Measurements from ENCODE around the gene C4orf50.

Gene C4orf50

GRCh38 chr4:5919044-5919443 is 99.2 kb downstream of the C4orf50 start:
- no peak for DNase-seq (ENCODE audit: low read depth)

GRCh38 chr4:5918331-5918985 is 99.8 kb downstream of the C4orf50 start:
- DNase-seq (ENCODE audit: low read depth) = no peak

- no peak for DNase-seq (ENCODE audit: low read depth)
These were observed 100.6 kb downstream of the C4orf50 start for GRCh38 chr4:5917672-5918071.

- DNase-seq (ENCODE audit: low read depth) = no peak
These were observed 102.0 kb downstream of the C4orf50 start for GRCh38 chr4:5916229-5916628.

- no peak for DNase-seq (ENCODE audit: low read depth)
These were observed 104.8 kb downstream of the C4orf50 start for GRCh38 chr4:5913454-5913853.

- DNase-seq (ENCODE audit: low read depth) = no peak
These were observed 105.6 kb downstream of the C4orf50 start for GRCh38 chr4:5912614-5913019.

- no peak for DNase-seq (ENCODE audit: low read depth)
These were observed 109.3 kb downstream of the C4orf50 start for GRCh38 chr4:5908876-5909427.

- no peak for DNase-seq (ENCODE audit: low read depth)
These were observed 112.0 kb downstream of the C4orf50 start for GRCh38 chr4:5906191-5906590.

GRCh38 chr4:5905714-5906113 is 112.5 kb downstream of the C4orf50 start:
- DNase-seq (ENCODE audit: low read depth) = no peak

- no peak for DNase-seq (ENCODE audit: low read depth)
These were observed 117.4 kb downstream of the C4orf50 start for GRCh38 chr4:5900844-5901243.

GRCh38 chr4:5899881-5900280 is 118.3 kb downstream of the C4orf50 start:
- DNase-seq (ENCODE audit: low read depth) = no peak

- DNase-seq (ENCODE audit: low read depth) = no peak
These were observed 118.8 kb downstream of the C4orf50 start for GRCh38 chr4:5899396-5899795.

- DNase-seq (ENCODE audit: low read depth) = no peak
These were observed 120.6 kb downstream of the C4orf50 start for GRCh38 chr4:5897674-5898073.

GRCh38 chr4:5895287-5895686 is 122.9 kb downstream of the C4orf50 start:
- DNase-seq (ENCODE audit: low read depth) = no peak

GRCh38 chr4:5894266-5894665 is 124.0 kb downstream of the C4orf50 start:
- DNase-seq (ENCODE audit: low read depth) = no peak

GRCh38 chr4:5893591-5893990 is 124.6 kb downstream of the C4orf50 start:
- no peak for DNase-seq (ENCODE audit: low read depth)

- DNase-seq (ENCODE audit: low read depth) = no peak
These were observed 125.1 kb downstream of the C4orf50 start, which contains the start of gene CRMP1 for GRCh38 chr4:5893004-5893580. CRMP1 (minus strand) TSS chr4:5893086; CDS start chr4:5892969, 117 bp downstream.

- DNase-seq (ENCODE audit: low read depth) = no peak
These were observed 125.8 kb downstream of the C4orf50 start for GRCh38 chr4:5892323-5893003.

- DNase-seq (ENCODE audit: low read depth) = no peak
These were observed 126.5 kb downstream of the C4orf50 start for GRCh38 chr4:5891563-5892322.

GRCh38 chr4:5890063-5890727 is 128.0 kb downstream of the C4orf50 start:
- no peak for DNase-seq (ENCODE audit: low read depth)

GRCh38 chr4:5889002-5889696 is 129.1 kb downstream of the C4orf50 start:
- DNase-seq (ENCODE audit: low read depth) = no peak
